Measurements from ENCODE around the gene OTP. TPM values are rescaled to one million over a fixed set of nuclear protein-coding genes. Genes with fewer than 3 reads are reported as not detected.
"Not testable (repeated sequence)": the region's sequence is repeated elsewhere in the genome, so short reads cannot be mapped to it uniquely, and the experiment has no call there.

The OTP gene
- total RNA-seq, 1 donor from 2014 or later: not detected

- DNase-seq: not testable (repeated sequence)
These were observed 29.6 kb downstream of the OTP start for GRCh38 chr5:77608927-77609326.

- DNase-seq: no peak
These were observed 31.2 kb downstream of the OTP start for GRCh38 chr5:77607324-77607723.

GRCh38 chr5:77606279-77606678, 32.2 kb downstream of the OTP start:
- no peak for DNase-seq

- no peak for DNase-seq
These were observed 38.8 kb downstream of the OTP start for GRCh38 chr5:77599679-77600078.

GRCh38 chr5:77590347-77590746, 48.2 kb downstream of the OTP start:
- no peak for DNase-seq

- DNase-seq: no peak
These were observed 50.3 kb downstream of the OTP start for GRCh38 chr5:77588175-77588574.

- DNase-seq: no peak
These were observed 52.4 kb downstream of the OTP start for GRCh38 chr5:77586101-77586500.

- DNase-seq: not testable (repeated sequence)
These were observed 56.4 kb downstream of the OTP start for GRCh38 chr5:77582143-77582542.

Other genes with a start within 250 kb of the OTP start
- gene WDR41, start 146.4 kb downstream of the OTP start, total RNA-seq: 140 TPM
- 70.7 TPM for gene TBCA, start 137.6 kb upstream of the OTP start, total RNA-seq